HepG2 (cell line): Measurements from ENCODE around the gene STRN3. TPM values are rescaled to one million over a fixed set of nuclear protein-coding genes. Genes with fewer than 3 reads are reported as not detected.

Experiments used
- CBX5 ChIP-seq: sonication (generic); formaldehyde crosslinking; IDR thresholded peaks from 2 replicates; pipeline ENCODE4 v1.4.0; 2020; ENCODE audit warnings: missing genetic modification reagents, borderline replicate concordance
- CEBPB ChIP-seq: IDR thresholded peaks from 2 replicates; pipeline ENCODE4 v1.6.1; 2011; ENCODE audit warnings: low read depth, low read length, improper control_type of control experiment, borderline replicate concordance
- CREM ChIP-seq, 2 experiments: sonication (generic) in 1 of 2; formaldehyde crosslinking in 1 of 2; IDR thresholded peaks; 2 replicates each; pipeline versions ENCODE4 v1.4.0 to v1.6.1; 2016 to 2020; ENCODE audit warnings: antibody characterized with exemption in 1 of 2, mild to moderate bottlenecking in 1 of 2, missing genetic modification reagents in 1 of 2
- FOSL2 ChIP-seq: sonication (generic); formaldehyde crosslinking; IDR thresholded peaks from 2 replicates; pipeline ENCODE4 v1.4.0; 2020; ENCODE audit warnings: missing genetic modification reagents
- KLF15 ChIP-seq: sonication (generic); formaldehyde crosslinking; IDR thresholded peaks from 2 replicates; pipeline ENCODE4 v1.8.1; 2023; ENCODE audit warnings: borderline replicate concordance, mild to moderate bottlenecking, inconsistent platforms, missing genetic modification reagents, mixed read lengths
- MED1 ChIP-seq: sonication (generic); formaldehyde crosslinking; IDR thresholded peaks from 2 replicates; pipeline ENCODE4 v1.4.0; 2020; ENCODE audit warnings: missing genetic modification reagents
- NCOA1 ChIP-seq: sonication (generic); formaldehyde crosslinking; IDR thresholded peaks from 2 replicates; pipeline ENCODE4 v1.9.0; 2021; ENCODE audit warnings: missing genetic modification reagents
- PCBP1 ChIP-seq: fragments of 200-400 bp; formaldehyde crosslinking; IDR thresholded peaks from 2 replicates; pipeline ENCODE4 v1.6.1; 2017; ENCODE audit warnings: mild to moderate bottlenecking, low read depth, low read length, borderline replicate concordance
- SMARCC2 ChIP-seq: fragments of 450-650 bp; IDR thresholded peaks from 2 replicates; pipeline ENCODE4 v1.6.1; 2017; ENCODE audit warnings: antibody characterized with exemption, mild to moderate bottlenecking
- TMF1 ChIP-seq: sonication (generic); formaldehyde crosslinking; IDR thresholded peaks from 2 replicates; pipeline ENCODE4 v1.8.1; 2022; ENCODE audit warnings: low read depth, missing genetic modification reagents
- TRIM24 ChIP-seq: sonication (generic); formaldehyde crosslinking; IDR thresholded peaks from 2 replicates; pipeline ENCODE4 v1.8.0; 2022; ENCODE audit warnings: mild to moderate bottlenecking, missing genetic modification reagents
- ZNF230 ChIP-seq: sonication (generic); formaldehyde crosslinking; IDR thresholded peaks from 2 replicates; pipeline ENCODE4 v1.4.0; 2020; ENCODE audit warnings: mild to moderate bottlenecking, missing genetic modification reagents
- ZNF264 ChIP-seq: sonication (generic); formaldehyde crosslinking; IDR thresholded peaks from 2 replicates; pipeline ENCODE4 v1.4.0; 2020; ENCODE audit warnings: missing genetic modification reagents
- ZNF3 ChIP-seq: IDR thresholded peaks from 2 replicates; pipeline ENCODE4 v1.7.0; 2017; ENCODE audit warnings: inconsistent platforms
- ZNF343 ChIP-seq: sonication (generic); formaldehyde crosslinking; IDR thresholded peaks from 2 replicates; pipeline ENCODE4 v1.4.0; 2020; ENCODE audit warnings: mild to moderate bottlenecking, missing genetic modification reagents
- ZNF572 ChIP-seq: sonication (generic); formaldehyde crosslinking; IDR thresholded peaks from 2 replicates; pipeline ENCODE4 v1.5.1; 2020; ENCODE audit warnings: mild to moderate bottlenecking, missing genetic modification reagents
- polyA plus RNA-seq, 8 experiments: library from polyadenylated mRNA; depleted of rRNA in 3 of 8; stranded (reverse) in 7 of 8; unstranded in 1 of 8; fragments of >200 nt; fragmentation: Illumina TruSeq in 4 of 8; extraction: Trizol in 4 of 8; gene quantifications; 2 replicates each; pipeline versions ENCODE4 v1.2.1 to v1.2.3, GENCODE V29; 2011 to 2016; ENCODE audit warnings: low read depth in 4 of 8, missing spikeins in 1 of 8, mixed read lengths in 1 of 8; ENCODE audit not compliant: insufficient read depth in 1 of 8
- total RNA-seq, 5 experiments: library from RNA; depleted of rRNA; stranded (reverse); fragments of >200 nt; fragmentation: Illumina TruSeq; extraction: Trizol; gene quantifications; 2 replicates each; pipeline ENCODE4 v1.2.3, GENCODE V29; 2016; ENCODE audit warnings: low read depth in 1 of 5
- TF ChIP-seq, protein P1 (sequence below): sonication (generic); formaldehyde crosslinking; conservative IDR thresholded peaks from 2 replicates; pipeline ENCODE4 v1.8.0; 2022; ENCODE audit warnings: missing genetic modification reagents
- TF ChIP-seq, protein P2 (sequence below): sonication (generic); formaldehyde crosslinking; IDR thresholded peaks from 2 replicates; pipeline ENCODE4 v1.5.0; 2020; ENCODE audit warnings: missing genetic modification reagents, mild to moderate bottlenecking, borderline replicate concordance
- TF ChIP-seq, protein P3 (sequence below): sonication (generic); formaldehyde crosslinking; IDR thresholded peaks from 2 replicates; pipeline ENCODE4 v1.4.0; 2020; ENCODE audit warnings: mild to moderate bottlenecking, missing genetic modification reagents
- TF ChIP-seq, protein P4 (sequence below): sonication (generic); formaldehyde crosslinking; IDR thresholded peaks from one replicate; pipeline ENCODE4 v1.5.1; 2020; ENCODE audit warnings: mild to moderate bottlenecking, missing genetic modification reagents; ENCODE audit errors: not compliant biosample characterization

Gene STRN3
- total and polyA plus RNA-seq, 2 of the 13 experiments (the other 11 are each of a cell fraction or from before 2014, with no cell fraction given) = 49.4 to 123 TPM

DNA sequence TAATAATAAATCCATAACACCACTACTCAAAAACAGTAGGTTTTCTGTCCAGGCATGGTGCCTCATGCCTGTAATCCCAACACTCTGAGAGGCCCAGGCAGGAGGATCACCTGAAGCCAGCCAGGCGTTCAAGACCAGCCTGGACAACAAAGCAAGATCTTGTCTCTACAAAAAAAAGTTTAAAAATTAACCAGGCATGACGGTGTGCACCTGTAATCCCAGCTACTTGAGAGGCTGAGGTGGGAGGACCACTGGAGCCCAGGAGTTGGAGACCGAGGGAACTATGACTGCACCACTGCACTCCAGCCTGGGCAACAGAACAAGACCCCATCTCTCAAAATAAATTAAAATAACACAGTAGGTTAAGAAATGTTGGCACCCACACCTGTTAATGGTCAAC, 45.2 kb downstream of the STRN3 start (continued):
- no peak for TF ChIP-seq CEBPB
- TF ChIP-seq, protein P1, sequence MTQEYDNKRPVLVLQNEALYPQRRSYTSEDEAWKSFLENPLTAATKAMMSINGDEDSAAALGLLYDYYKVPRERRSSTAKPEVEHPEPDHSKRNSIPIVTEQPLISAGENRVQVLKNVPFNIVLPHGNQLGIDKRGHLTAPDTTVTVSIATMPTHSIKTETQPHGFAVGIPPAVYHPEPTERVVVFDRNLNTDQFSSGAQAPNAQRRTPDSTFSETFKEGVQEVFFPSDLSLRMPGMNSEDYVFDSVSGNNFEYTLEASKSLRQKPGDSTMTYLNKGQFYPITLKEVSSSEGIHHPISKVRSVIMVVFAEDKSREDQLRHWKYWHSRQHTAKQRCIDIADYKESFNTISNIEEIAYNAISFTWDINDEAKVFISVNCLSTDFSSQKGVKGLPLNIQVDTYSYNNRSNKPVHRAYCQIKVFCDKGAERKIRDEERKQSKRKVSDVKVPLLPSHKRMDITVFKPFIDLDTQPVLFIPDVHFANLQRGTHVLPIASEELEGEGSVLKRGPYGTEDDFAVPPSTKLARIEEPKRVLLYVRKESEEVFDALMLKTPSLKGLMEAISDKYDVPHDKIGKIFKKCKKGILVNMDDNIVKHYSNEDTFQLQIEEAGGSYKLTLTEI (CRISPR knock-in tag) = no peak
- TF ChIP-seq PCBP1 = no peak
- no peak for TF ChIP-seq TRIM24 (CRISPR knock-in tag)
- TF ChIP-seq ZNF264 (CRISPR knock-in tag) = no peak
- TF ChIP-seq, protein P2, sequence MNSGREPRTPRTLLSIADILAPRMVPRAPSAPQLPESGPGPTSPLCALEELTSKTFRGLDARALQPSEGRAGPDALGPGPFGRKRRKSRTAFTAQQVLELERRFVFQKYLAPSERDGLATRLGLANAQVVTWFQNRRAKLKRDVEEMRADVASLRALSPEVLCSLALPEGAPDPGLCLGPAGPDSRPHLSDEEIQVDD (CRISPR knock-in tag) = no peak
- peak; percentile 32 for TF ChIP-seq FOSL2 (CRISPR knock-in tag)
- TF ChIP-seq, protein P3, sequence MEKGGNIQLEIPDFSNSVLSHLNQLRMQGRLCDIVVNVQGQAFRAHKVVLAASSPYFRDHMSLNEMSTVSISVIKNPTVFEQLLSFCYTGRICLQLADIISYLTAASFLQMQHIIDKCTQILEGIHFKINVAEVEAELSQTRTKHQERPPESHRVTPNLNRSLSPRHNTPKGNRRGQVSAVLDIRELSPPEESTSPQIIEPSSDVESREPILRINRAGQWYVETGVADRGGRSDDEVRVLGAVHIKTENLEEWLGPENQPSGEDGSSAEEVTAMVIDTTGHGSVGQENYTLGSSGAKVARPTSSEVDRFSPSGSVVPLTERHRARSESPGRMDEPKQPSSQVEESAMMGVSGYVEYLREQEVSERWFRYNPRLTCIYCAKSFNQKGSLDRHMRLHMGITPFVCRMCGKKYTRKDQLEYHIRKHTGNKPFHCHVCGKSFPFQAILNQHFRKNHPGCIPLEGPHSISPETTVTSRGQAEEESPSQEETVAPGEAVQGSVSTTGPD = no peak
- no peak for TF ChIP-seq ZNF572
- no peak for TF ChIP-seq ZNF230
- peak; percentile 32; the same call in 1 of the 2 replicates for TF ChIP-seq MED1 (CRISPR knock-in tag)
- TF ChIP-seq SMARCC2 = no peak
- TF ChIP-seq KLF15 (CRISPR knock-in tag) = no peak
- TF ChIP-seq, protein P4, sequence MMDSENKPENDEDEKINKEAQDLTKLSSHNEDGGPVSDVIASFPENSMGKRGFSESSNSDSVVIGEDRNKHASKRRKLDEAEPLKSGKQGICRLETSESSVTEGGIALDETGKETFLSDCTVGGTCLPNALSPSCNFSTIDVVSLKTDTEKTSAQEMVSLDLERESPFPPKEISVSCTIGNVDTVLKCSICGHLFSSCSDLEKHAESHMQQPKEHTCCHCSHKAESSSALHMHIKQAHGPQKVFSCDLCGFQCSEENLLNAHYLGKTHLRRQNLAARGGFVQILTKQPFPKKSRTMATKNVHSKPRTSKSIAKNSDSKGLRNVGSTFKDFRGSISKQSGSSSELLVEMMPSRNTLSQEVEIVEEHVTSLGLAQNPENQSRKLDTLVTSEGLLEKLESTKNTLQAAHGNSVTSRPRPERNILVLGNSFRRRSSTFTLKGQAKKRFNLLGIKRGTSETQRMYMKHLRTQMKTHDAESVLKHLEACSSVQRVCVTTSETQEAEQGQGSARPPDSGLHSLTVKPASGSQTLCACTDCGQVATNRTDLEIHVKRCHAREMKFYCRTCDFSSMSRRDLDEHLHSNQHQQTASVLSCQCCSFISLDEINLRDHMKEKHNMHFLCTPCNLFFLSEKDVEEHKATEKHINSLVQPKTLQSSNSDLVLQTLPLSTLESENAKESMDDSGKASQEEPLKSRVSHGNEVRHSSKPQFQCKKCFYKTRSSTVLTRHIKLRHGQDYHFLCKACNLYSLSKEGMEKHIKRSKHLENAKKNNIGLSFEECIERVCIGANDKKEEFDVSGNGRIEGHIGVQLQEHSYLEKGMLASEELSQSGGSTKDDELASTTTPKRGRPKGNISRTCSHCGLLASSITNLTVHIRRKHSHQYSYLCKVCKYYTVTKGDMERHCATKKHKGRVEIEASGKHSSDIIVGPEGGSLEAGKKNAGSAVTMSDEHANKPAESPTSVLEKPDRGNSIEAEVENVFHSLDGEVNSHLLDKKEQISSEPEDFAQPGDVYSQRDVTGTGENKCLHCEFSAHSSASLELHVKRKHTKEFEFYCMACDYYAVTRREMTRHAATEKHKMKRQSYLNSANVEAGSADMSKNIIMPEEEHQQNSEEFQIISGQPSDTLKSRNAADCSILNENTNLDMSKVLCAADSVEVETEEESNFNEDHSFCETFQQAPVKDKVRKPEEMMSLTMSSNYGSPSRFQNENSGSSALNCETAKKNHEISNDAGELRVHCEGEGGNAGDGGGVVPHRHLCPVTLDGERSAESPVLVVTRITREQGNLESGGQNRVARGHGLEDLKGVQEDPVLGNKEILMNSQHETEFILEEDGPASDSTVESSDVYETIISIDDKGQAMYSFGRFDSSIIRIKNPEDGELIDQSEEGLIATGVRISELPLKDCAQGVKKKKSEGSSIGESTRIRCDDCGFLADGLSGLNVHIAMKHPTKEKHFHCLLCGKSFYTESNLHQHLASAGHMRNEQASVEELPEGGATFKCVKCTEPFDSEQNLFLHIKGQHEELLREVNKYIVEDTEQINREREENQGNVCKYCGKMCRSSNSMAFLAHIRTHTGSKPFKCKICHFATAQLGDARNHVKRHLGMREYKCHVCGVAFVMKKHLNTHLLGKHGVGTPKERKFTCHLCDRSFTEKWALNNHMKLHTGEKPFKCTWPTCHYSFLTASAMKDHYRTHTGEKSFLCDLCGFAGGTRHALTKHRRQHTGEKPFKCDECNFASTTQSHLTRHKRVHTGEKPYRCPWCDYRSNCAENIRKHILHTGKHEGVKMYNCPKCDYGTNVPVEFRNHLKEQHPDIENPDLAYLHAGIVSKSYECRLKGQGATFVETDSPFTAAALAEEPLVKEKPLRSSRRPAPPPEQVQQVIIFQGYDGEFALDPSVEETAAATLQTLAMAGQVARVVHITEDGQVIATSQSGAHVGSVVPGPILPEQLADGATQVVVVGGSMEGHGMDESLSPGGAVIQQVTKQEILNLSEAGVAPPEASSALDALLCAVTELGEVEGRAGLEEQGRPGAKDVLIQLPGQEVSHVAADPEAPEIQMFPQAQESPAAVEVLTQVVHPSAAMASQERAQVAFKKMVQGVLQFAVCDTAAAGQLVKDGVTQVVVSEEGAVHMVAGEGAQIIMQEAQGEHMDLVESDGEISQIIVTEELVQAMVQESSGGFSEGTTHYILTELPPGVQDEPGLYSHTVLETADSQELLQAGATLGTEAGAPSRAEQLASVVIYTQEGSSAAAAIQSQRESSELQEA (CRISPR knock-in tag) = no peak
- TF ChIP-seq ZNF3 = peak; percentile 89
- TF ChIP-seq CREM (IDR thresholded peaks at IDR 0.05) = no peak
- no peak for TF ChIP-seq CREM (CRISPR knock-in tag; IDR thresholded peaks at IDR 0.05)
- no peak for TF ChIP-seq TMF1
- no peak for TF ChIP-seq NCOA1 (CRISPR knock-in tag)
- 0 out of 2 replicates have a peak, but pooled peaks have one; percentile 24 for TF ChIP-seq CBX5 (CRISPR knock-in tag)
- no peak for TF ChIP-seq ZNF343 (CRISPR knock-in tag)
